Measurements from ENCODE around the gene LETMD1. TPM values are rescaled to one million over a fixed set of nuclear protein-coding genes. Genes with fewer than 3 reads are reported as not detected.

The LETMD1 gene
- total and polyA plus RNA-seq, 2 of the 13 experiments (the other 11 are each of a cell fraction or from before 2014, with no cell fraction given): 43.3 to 87.7 TPM

- TF ChIP-seq CCAR2 (optimal IDR thresholded peaks at IDR 0.05; ENCODE audit: low read depth, low read length) (no peak), MXD1 (CRISPR knock-in tag; IDR thresholded peaks at IDR 0.05) (peak; percentile 54; the same call in 1 of the 2 replicates), MTF1 (CRISPR knock-in tag; IDR thresholded peaks at IDR 0.05) (no peak; the same call in 1 of the 2 replicates), ZNF350 (CRISPR knock-in tag; IDR thresholded peaks at IDR 0.05; ENCODE audit: borderline replicate concordance, low read depth) (peak; percentile 93), FOXO1 (CRISPR knock-in tag; IDR thresholded peaks at IDR 0.05) (no peak), ZBED4 (CRISPR knock-in tag; IDR thresholded peaks at IDR 0.05; ENCODE audit: borderline replicate concordance) (no peak), MIER3 (CRISPR knock-in tag; IDR thresholded peaks at IDR 0.05; ENCODE audit: borderline replicate concordance) (no peak; the same call in 1 of the 2 replicates), ZNF773 (CRISPR knock-in tag; IDR thresholded peaks at IDR 0.05; ENCODE audit: borderline replicate concordance) (peak; percentile 51; the same call in 1 of the 2 replicates), HNRNPL (IDR thresholded peaks at IDR 0.05; ENCODE audit: low read depth, low read length) (0 out of 2 replicates have a peak, but pooled peaks have one; percentile 62), ZNF142 (CRISPR knock-in tag; IDR thresholded peaks at IDR 0.05) (no peak; the same call in none of the 2 replicates), SP5 (CRISPR knock-in tag; IDR thresholded peaks at IDR 0.05; ENCODE audit: borderline replicate concordance, low read depth) (no peak), PLSCR1 (CRISPR knock-in tag; IDR thresholded peaks at IDR 0.05; ENCODE audit: borderline replicate concordance) (no peak; the same call in 1 of the 2 replicates)
- TF ChIP-seq, protein P1, sequence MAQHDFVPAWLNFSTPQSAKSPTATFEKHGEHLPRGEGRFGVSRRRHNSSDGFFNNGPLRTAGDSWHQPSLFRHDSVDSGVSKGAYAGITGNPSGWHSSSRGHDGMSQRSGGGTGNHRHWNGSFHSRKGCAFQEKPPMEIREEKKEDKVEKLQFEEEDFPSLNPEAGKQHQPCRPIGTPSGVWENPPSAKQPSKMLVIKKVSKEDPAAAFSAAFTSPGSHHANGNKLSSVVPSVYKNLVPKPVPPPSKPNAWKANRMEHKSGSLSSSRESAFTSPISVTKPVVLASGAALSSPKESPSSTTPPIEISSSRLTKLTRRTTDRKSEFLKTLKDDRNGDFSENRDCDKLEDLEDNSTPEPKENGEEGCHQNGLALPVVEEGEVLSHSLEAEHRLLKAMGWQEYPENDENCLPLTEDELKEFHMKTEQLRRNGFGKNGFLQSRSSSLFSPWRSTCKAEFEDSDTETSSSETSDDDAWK (CRISPR knock-in tag; IDR thresholded peaks at IDR 0.05): no peak
Observed at GRCh38 chr12:51047655-51048540, at the start of gene LETMD1 (continued).
